ENCODE measurements around the gene TMEM135.

- TF ChIP-seq CTCF (IDR thresholded peaks at IDR 0.05): no peak
- no peak for TF ChIP-seq EP300 (IDR thresholded peaks at IDR 0.05; ENCODE audit: low read depth)
- TF ChIP-seq POLR2A (IDR thresholded peaks at IDR 0.05): no peak
Measured at GRCh38 chr11:87114093-87114492, 76.4 kb downstream of the TMEM135 start.

All from transverse colon (tissue), 3 donors.